HEK293 (cell line): Measurements from ENCODE around the gene OR4E2.
A peak's percentile ranks its signal among the peaks of the same experiment; 100 is the strongest.

Experiments used
- CTCF ChIA-PET: fragments of 350-600 bp; formaldehyde crosslinking; extraction: SDS; loops from one replicate; lab custom pipeline; 2021; ENCODE audit warnings: antibody characterized with exemption; lab: Yijun Ruan, JAX
- POLR2A ChIA-PET: fragments of 300-600 bp; formaldehyde crosslinking; extraction: SDS; loops from one replicate; lab custom pipeline; 2020; ENCODE audit warnings: antibody characterized with exemption, inconsistent platforms; lab: Yijun Ruan, JAX
- H3K27ac ChIP-seq: fragments of 200-500 bp; sonication (Bioruptor generic); 2 replicates; pipeline ENCODE4 v1.5.1; 2014; ENCODE audit warnings: low read depth, low read length, control low read depth, inconsistent platforms; ENCODE audit errors: extremely low read depth
- H3K36me3 ChIP-seq, 2 experiments: fragments of 200-500 bp in 1 of 2; sonication (Bioruptor generic) in 1 of 2; 1 replicate in 1 of 2; 2 replicates in 1 of 2; pipeline ENCODE4 v1.5.1; 2014 to 2017; ENCODE audit warnings: inconsistent platforms in 2 of 2, low read length in 2 of 2; ENCODE audit not compliant: control insufficient read depth in 2 of 2, insufficient read depth in 1 of 2
- H3K4me1 ChIP-seq: fragments of 200-500 bp; sonication (Bioruptor generic); 2 replicates; pipeline ENCODE4 v1.5.1; 2014; ENCODE audit warnings: mild to moderate bottlenecking, low read length, inconsistent platforms; ENCODE audit not compliant: control insufficient read depth, insufficient read depth
- H3K4me3 ChIP-seq: 2 replicates; pipeline ENCODE4 v1.5.1; 2011; ENCODE audit warnings: low read depth, mild to moderate bottlenecking, control low read depth, low read length, moderate library complexity
- H3K9me3 ChIP-seq: fragments of 200-500 bp; sonication (Bioruptor generic); 2 replicates; pipeline ENCODE4 v1.5.1; 2014; ENCODE audit warnings: low read depth, low read length, inconsistent platforms; ENCODE audit not compliant: control insufficient read depth, insufficient read depth
- GFI1B ChIP-seq: fragments of 450-650 bp; formaldehyde crosslinking; IDR thresholded peaks from 2 replicates; pipeline ENCODE4 v1.5.1; 2016; ENCODE audit warnings: missing biosample characterization, missing genetic modification characterization
- GLIS2 ChIP-seq: fragments of 450-650 bp; formaldehyde crosslinking; IDR thresholded peaks from 2 replicates; pipeline ENCODE4 v1.5.1; 2016; ENCODE audit warnings: missing biosample characterization, missing genetic modification characterization
- INSM2 ChIP-seq: fragments of 450-650 bp; formaldehyde crosslinking; IDR thresholded peaks from 2 replicates; pipeline ENCODE4 v1.5.1; 2016; ENCODE audit warnings: missing biosample characterization, missing genetic modification characterization
- SCRT1 ChIP-seq: fragments of 450-650 bp; formaldehyde crosslinking; IDR thresholded peaks from 2 replicates; pipeline ENCODE4 v1.5.1; 2016; ENCODE audit warnings: missing biosample characterization, missing genetic modification characterization, borderline replicate concordance
- SETDB1 ChIP-seq: IDR thresholded peaks from one replicate; pipeline ENCODE4 v1.6.1; 2017; ENCODE audit warnings: mild to moderate bottlenecking, low read length, moderate library complexity, mixed read lengths; ENCODE audit not compliant: insufficient read length
- SP7 ChIP-seq: fragments of 450-650 bp; formaldehyde crosslinking; IDR thresholded peaks from 2 replicates; pipeline ENCODE4 v1.5.1; 2016; ENCODE audit warnings: missing biosample characterization, missing genetic modification characterization
- WT1 ChIP-seq: fragments of 450-650 bp; formaldehyde crosslinking; IDR thresholded peaks from 2 replicates; pipeline ENCODE4 v1.5.1; 2016; ENCODE audit warnings: missing biosample characterization, missing genetic modification characterization
- ZBTB49 ChIP-seq: fragments of 450-650 bp; formaldehyde crosslinking; IDR thresholded peaks from 2 replicates; pipeline ENCODE4 v1.5.1; 2016; ENCODE audit warnings: missing biosample characterization, missing genetic modification characterization, low read depth
- ZNF19 ChIP-seq: fragments of 450-650 bp; formaldehyde crosslinking; IDR thresholded peaks from 2 replicates; pipeline ENCODE4; 2016; ENCODE audit warnings: missing biosample characterization, missing genetic modification characterization, low read depth
- ZNF2 ChIP-seq: fragments of 450-650 bp; formaldehyde crosslinking; IDR thresholded peaks from 2 replicates; pipeline ENCODE4 v1.5.1; 2016; ENCODE audit warnings: missing biosample characterization, missing genetic modification characterization
- ZNF266 ChIP-seq: fragments of 450-650 bp; formaldehyde crosslinking; IDR thresholded peaks from 2 replicates; pipeline ENCODE4 v1.5.1; 2016; ENCODE audit warnings: missing biosample characterization, missing genetic modification characterization, low read depth
- ZNF274 ChIP-seq, 2 experiments: fragments of 200-500 bp in 1 of 2; fragments of 450-650 bp in 1 of 2; sonication (Bioruptor generic) in 1 of 2; formaldehyde crosslinking in 1 of 2; IDR thresholded peaks; 2 replicates each; pipeline versions ENCODE4 v1.5.1 to v1.6.1; 2014 to 2016; ENCODE audit warnings: borderline replicate concordance in 1 of 2, inconsistent platforms in 1 of 2, low read length in 1 of 2, missing biosample characterization in 1 of 2, missing genetic modification characterization in 1 of 2
- ZNF473 ChIP-seq: fragments of 450-650 bp; formaldehyde crosslinking; IDR thresholded peaks from 2 replicates; pipeline ENCODE4 v1.5.1; 2017; ENCODE audit warnings: missing biosample characterization, missing genetic modification characterization
- ZNF513 ChIP-seq: fragments of 450-650 bp; IDR thresholded peaks from 2 replicates; pipeline ENCODE4 v1.5.1; 2018; ENCODE audit warnings: missing biosample characterization, missing genetic modification characterization
- ZNF548 ChIP-seq: fragments of 450-650 bp; formaldehyde crosslinking; IDR thresholded peaks from 2 replicates; pipeline ENCODE4 v1.5.1; 2016; ENCODE audit warnings: missing biosample characterization, missing genetic modification characterization
- ZNF580 ChIP-seq: fragments of 450-650 bp; formaldehyde crosslinking; IDR thresholded peaks from 2 replicates; pipeline ENCODE4 v1.5.1; 2016; ENCODE audit warnings: missing biosample characterization, missing genetic modification characterization
- ZNF596 ChIP-seq: fragments of 450-650 bp; IDR thresholded peaks from 2 replicates; pipeline ENCODE4 v1.5.0; 2018; ENCODE audit warnings: missing biosample characterization, mild to moderate bottlenecking, missing genetic modification characterization, moderate library complexity
- ZNF621 ChIP-seq: fragments of 450-650 bp; formaldehyde crosslinking; IDR thresholded peaks from 2 replicates; pipeline ENCODE4 v1.5.1; 2017; ENCODE audit warnings: missing biosample characterization, missing genetic modification characterization
- ZNF654 ChIP-seq: fragments of 450-650 bp; formaldehyde crosslinking; IDR thresholded peaks from 2 replicates; pipeline ENCODE4 v1.5.1; 2016; ENCODE audit warnings: low read depth, missing biosample characterization, missing genetic modification characterization
- ZNF747 ChIP-seq: fragments of 450-650 bp; formaldehyde crosslinking; IDR thresholded peaks from 2 replicates; pipeline ENCODE4 v1.5.1; 2016; ENCODE audit warnings: missing biosample characterization, missing genetic modification characterization
- TF ChIP-seq, protein P1 (sequence below): fragments of 450-650 bp; formaldehyde crosslinking; IDR thresholded peaks from 2 replicates; pipeline ENCODE4; 2016; ENCODE audit warnings: missing biosample characterization, missing genetic modification characterization

Gene OR4E2

DNA sequence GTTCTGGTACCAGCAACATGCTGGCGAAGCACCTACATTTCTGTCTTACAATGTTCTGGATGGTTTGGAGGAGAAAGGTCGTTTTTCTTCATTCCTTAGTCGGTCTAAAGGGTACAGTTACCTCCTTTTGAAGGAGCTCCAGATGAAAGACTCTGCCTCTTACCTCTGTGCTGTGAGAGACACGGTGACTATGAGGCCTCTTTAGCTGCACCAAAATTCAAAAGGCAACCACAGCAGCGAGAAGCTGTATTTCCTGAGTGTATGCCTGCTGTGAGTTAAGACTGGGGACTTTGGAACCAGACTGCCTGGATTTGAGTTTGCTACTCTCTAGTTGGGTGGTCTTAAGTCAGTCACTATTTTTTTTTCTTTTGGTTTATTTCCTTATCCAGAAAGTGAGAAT is 10.2 kb upstream of the OR4E2 start:
- Histone ChIP-seq H3K36me3 (no peaks in the 10 kb centered on the region), H3K9me3 (no peaks in the 10 kb centered on the region), H3K4me1 (no peaks in the 10 kb centered on the region), H3K4me3 (no peak overlapping the region), H3K27ac (no peak overlapping the region)
- CTCF ChIA-PET = interaction anchor here (0.6 to 2.6 kb wide), 2 partner anchors 68 to 85 kb away, joined by 4 to 9 read pairs; no protein-coding TSS in a partner anchor
- TF ChIP-seq ZNF747 (tag by site-specific recombination) = no peak
- no peak for TF ChIP-seq GFI1B (tag by site-specific recombination)
- TF ChIP-seq INSM2 = no peak
- no peak for TF ChIP-seq ZNF654 (tag by site-specific recombination)
- POLR2A ChIA-PET = no interaction called here

- no peaks in the 10 kb centered on the region for H3K9me3 ChIP-seq
- no peaks in the 10 kb centered on the region for H3K4me1 ChIP-seq
- ChIA-PET CTCF (interaction anchor here (0.9 to 1.1 kb wide), 2 partner anchors 63 to 76 kb away, joined by 3 to 6 read pairs; no protein-coding TSS in a partner anchor), POLR2A (no interaction called here)
- H3K36me3 ChIP-seq = no peaks in the 10 kb centered on the region
- H3K4me3 ChIP-seq = no peak overlapping the region
- no peak overlapping the region for H3K27ac ChIP-seq
- TF ChIP-seq ZNF596 (tag by site-specific recombination) = peak; percentile 89
- TF ChIP-seq ZNF548 = no peak
- TF ChIP-seq WT1 (tag by site-specific recombination) = no peak
- TF ChIP-seq, protein P1, sequence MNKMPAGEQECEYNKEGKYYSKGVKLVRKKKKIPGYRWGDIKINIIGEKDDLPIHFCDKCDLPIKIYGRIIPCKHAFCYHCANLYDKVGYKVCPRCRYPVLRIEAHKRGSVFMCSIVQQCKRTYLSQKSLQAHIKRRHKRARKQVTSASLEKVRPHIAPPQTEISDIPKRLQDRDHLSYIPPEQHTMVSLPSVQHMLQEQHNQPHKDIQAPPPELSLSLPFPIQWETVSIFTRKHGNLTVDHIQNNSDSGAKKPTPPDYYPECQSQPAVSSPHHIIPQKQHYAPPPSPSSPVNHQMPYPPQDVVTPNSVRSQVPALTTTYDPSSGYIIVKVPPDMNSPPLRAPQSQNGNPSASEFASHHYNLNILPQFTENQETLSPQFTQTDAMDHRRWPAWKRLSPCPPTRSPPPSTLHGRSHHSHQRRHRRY (tag by site-specific recombination) = no peak
- TF ChIP-seq SCRT1 (tag by site-specific recombination) = no peak
- no peak for TF ChIP-seq ZNF19 (tag by site-specific recombination)
- no peak for TF ChIP-seq GLIS2 (tag by site-specific recombination)
- TF ChIP-seq ZBTB49 = no peak
- TF ChIP-seq SP7 (tag by site-specific recombination) = no peak
- TF ChIP-seq SETDB1 = no peak
- no peak for TF ChIP-seq ZNF621 (tag by site-specific recombination)
- no peak for TF ChIP-seq ZNF274 (IDR thresholded peaks at IDR 0.05; ENCODE audit: low read length)
- TF ChIP-seq ZNF274 (tag by site-specific recombination; IDR thresholded peaks at IDR 0.05; ENCODE audit: borderline replicate concordance) = no peak
- no peak for TF ChIP-seq ZNF513 (tag by site-specific recombination)
- TF ChIP-seq ZNF266 (tag by site-specific recombination) = no peak
- no peak for TF ChIP-seq ZNF2
- TF ChIP-seq ZNF473 (tag by site-specific recombination) = no peak
- 0 out of 2 replicates have a peak, but pooled peaks have one; percentile 23 for TF ChIP-seq ZNF580 (tag by site-specific recombination)
- TF ChIP-seq, all 188 proteins: peak for 2
Measured at GRCh38 chr14:21647380-21647779, 6.3 kb upstream of the OR4E2 start.
